MCF 10A (cell line): ENCODE data around the gene CCDC188. TPM values are rescaled to one million over a fixed set of nuclear protein-coding genes. Genes with fewer than 3 reads are reported as not detected.

Experiments
- BruUV-seq: library from RNA; stranded (reverse); fragments of 400-500 nt; replicated peaks from 2 replicates; lab custom pipeline; 2021; lab: Mats Ljungman, UMichigan
- CTCF ChIA-PET: fragments of 300-600 bp; sonication (Branson Sonifier 250); formaldehyde crosslinking; extraction: SDS; loops from one replicate; lab custom pipeline; 2021; ENCODE audit warnings: antibody characterized with exemption, inconsistent platforms; lab: Yijun Ruan, JAX
- POLR2A ChIA-PET: fragments of 300-600, 350-650 bp; sonication (Branson Sonifier 250); formaldehyde crosslinking; extraction: SDS; loops from one replicate; lab custom pipeline; 2020; ENCODE audit warnings: antibody characterized with exemption, inconsistent platforms; lab: Yijun Ruan, JAX
- DNase-seq: peaks from one replicate; pipeline ENCODE4 v3.0.0-alpha.2; 2018; ENCODE audit not compliant: unreplicated experiment
- H3K27ac Mint-ChIP-seq: one replicate; pipeline ENCODE4 v1.8.0; 2022; ENCODE audit warnings: mild to moderate bottlenecking, low read depth, mixed read lengths; ENCODE audit not compliant: unreplicated experiment
- H3K27me3 Mint-ChIP-seq: one replicate; pipeline ENCODE4 v1.8.0; 2022; ENCODE audit warnings: mixed read lengths; ENCODE audit not compliant: insufficient read depth, unreplicated experiment
- H3K36me3 Mint-ChIP-seq: one replicate; pipeline ENCODE4 v1.8.0; 2022; ENCODE audit warnings: mild to moderate bottlenecking, moderate library complexity, mixed read lengths; ENCODE audit not compliant: insufficient read depth, unreplicated experiment
- H3K4me1 Mint-ChIP-seq: one replicate; pipeline ENCODE4 v1.8.0; 2022; ENCODE audit warnings: mixed read lengths; ENCODE audit not compliant: insufficient read depth, unreplicated experiment
- H3K4me3 Mint-ChIP-seq: one replicate; pipeline ENCODE4 v1.8.0; 2022; ENCODE audit warnings: mild to moderate bottlenecking, moderate library complexity, mixed read lengths; ENCODE audit not compliant: unreplicated experiment
- H3K9me3 Mint-ChIP-seq: one replicate; pipeline ENCODE4 v1.8.0; 2022; ENCODE audit warnings: mixed read lengths; ENCODE audit not compliant: unreplicated experiment
- CTCF ChIP-seq: fragments of 200-600 bp; IDR thresholded peaks from one replicate; pipeline ENCODE4 v1.8.0; 2022; ENCODE audit warnings: antibody characterized with exemption, mild to moderate bottlenecking; ENCODE audit not compliant: unreplicated experiment
- intact Hi-C: fragments of 100-400 bp; cut with micrococcal nuclease; formaldehyde crosslinking; loops from 2 replicates; pipeline ENCODE4 v1.14.1; 2022
- total RNA-seq: library from RNA; stranded (reverse); gene quantifications from 2 replicates; pipeline ENCODE4 v1.2.3, GENCODE V29; 2022

CCDC188 gene
- total RNA-seq, 1 experiment from 2014 or later: 0.70 TPM

GRCh38 chr22:20184501-20185165 is 33.8 kb upstream of the CCDC188 start:
- Mint-ChIP-seq H3K4me1 (no peaks in the 10 kb centered on the region), H3K27me3 (peaks cover 21% of the 10 kb centered on the region), H3K4me3 (no peak overlapping the region), H3K36me3 (no peaks in the 10 kb centered on the region), H3K27ac (no peak overlapping the region), H3K9me3 (no peaks in the 10 kb centered on the region)
- DNase-seq: no peak
- POLR2A ChIA-PET: no interaction called here
- no peak for TF ChIP-seq CTCF
- CTCF ChIA-PET: interaction anchor here (1.0 kb wide), 1 partner anchor 100 kb away, joined by 4 read pairs; no protein-coding TSS in a partner anchor
- BruUV-seq: no TSS peak
- intact Hi-C loops: no loop called here

GRCh38 chr22:20183823-20184222 is 33.0 kb upstream of the CCDC188 start:
- DNase-seq: no peak
- no peak for TF ChIP-seq CTCF
- Mint-ChIP-seq H3K36me3 (no peaks in the 10 kb centered on the region), H3K4me3 (no peak overlapping the region), H3K27me3 (peaks cover 21% of the 10 kb centered on the region), H3K9me3 (no peaks in the 10 kb centered on the region), H3K27ac (no peak overlapping the region), H3K4me1 (no peaks in the 10 kb centered on the region)
- BruUV-seq: no TSS peak
- intact Hi-C loops: no loop called here
- ChIA-PET POLR2A (interaction anchor here (0.6 kb wide), 1 partner anchor 19 kb away, joined by 3 read pairs; no protein-coding TSS in a partner anchor), CTCF (interaction anchor here (1.0 kb wide), 1 partner anchor 101 kb away, joined by 4 read pairs; no protein-coding TSS in a partner anchor)

DNA sequence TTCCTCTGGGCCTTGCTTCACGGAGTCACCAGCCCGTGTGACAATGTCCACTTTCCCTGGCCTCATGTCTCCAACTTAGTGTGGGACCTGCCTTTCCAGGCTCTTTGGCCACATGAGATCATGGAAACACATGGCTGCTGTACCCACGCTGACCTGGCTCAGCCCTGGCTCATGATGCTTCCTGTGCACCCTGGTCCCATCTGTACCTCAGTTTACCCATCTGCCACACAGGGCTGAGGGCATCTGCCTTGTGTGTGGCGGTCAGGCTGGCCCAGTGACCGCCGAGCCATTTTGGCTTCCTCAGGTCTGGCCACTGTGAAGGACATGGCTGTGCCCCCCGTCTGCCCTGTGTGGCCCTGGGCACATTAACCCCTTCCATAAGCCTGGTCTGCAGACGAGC is 32.2 kb upstream of the CCDC188 start:
- BruUV-seq: no TSS peak
- Mint-ChIP-seq H3K27ac (no peak overlapping the region), H3K36me3 (no peaks in the 10 kb centered on the region), H3K4me1 (no peaks in the 10 kb centered on the region), H3K4me3 (no peak overlapping the region), H3K9me3 (no peaks in the 10 kb centered on the region), H3K27me3 (peaks cover 21% of the 10 kb centered on the region)
- POLR2A ChIA-PET: interaction anchor here (0.6 kb wide), 1 partner anchor 18 kb away, joined by 3 read pairs; no protein-coding TSS in a partner anchor
- DNase-seq: no peak
- CTCF ChIA-PET: interaction anchor here (0.6 kb wide), 1 partner anchor 52 kb away, joined by 3 read pairs; no protein-coding TSS in a partner anchor
- TF ChIP-seq CTCF: no peak
- intact Hi-C loops: no loop called here

- CTCF ChIA-PET: no interaction called here
- H3K27ac Mint-ChIP-seq: no peak overlapping the region
- POLR2A ChIA-PET: no interaction called here
- intact Hi-C loops: no loop called here
- no TSS peak for BruUV-seq
- H3K36me3 Mint-ChIP-seq: no peaks in the 10 kb centered on the region
- no peaks in the 10 kb centered on the region for H3K9me3 Mint-ChIP-seq
- DNase-seq: no peak
- H3K4me1 Mint-ChIP-seq: no peaks in the 10 kb centered on the region
- H3K27me3 Mint-ChIP-seq: peaks cover 21% of the 10 kb centered on the region
- no peak for TF ChIP-seq CTCF
- no peak overlapping the region for H3K4me3 Mint-ChIP-seq
Measured at GRCh38 chr22:20182365-20182764, 31.5 kb upstream of the CCDC188 start.
